ENCODE data around the gene MED13L. TPM values are rescaled to one million over a fixed set of nuclear protein-coding genes. Genes with fewer than 3 reads are reported as not detected.

Gene MED13L
- total and polyA plus RNA-seq, 8 donors: 10.3 to 93.8 (median 53.0) TPM

DNA sequence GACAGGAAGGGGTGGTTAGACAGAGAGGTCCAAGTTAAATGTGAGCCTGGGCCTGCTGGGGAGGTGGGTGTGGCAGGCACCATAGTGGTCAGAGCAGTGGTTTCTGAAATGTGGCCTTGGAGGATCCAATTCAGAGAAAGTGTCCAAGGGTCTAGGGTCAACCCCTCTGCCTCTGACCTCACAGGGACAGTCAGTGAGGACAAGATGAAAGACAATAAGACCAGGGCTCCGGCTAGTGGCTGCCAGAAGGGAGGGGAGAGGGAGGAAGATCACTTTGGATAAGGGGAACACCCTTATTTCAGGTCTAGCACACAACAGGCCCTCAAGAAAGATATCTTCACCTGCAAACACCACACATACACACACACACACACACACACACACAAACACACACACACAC lies 335.1 kb downstream of the MED13L start:
- no peak for FAIRE-seq
- intact Hi-C loops (cut with DNase I): no loop called here

GRCh38 chr12:115941362-115941761 lies 336.1 kb downstream of the MED13L start:
- intact Hi-C loops (cut with DNase I): no loop called here
- Histone ChIP-seq H3K27ac (no peak overlapping the region), H3K4me3 (no peak overlapping the region), H3K36me3 (no peaks in the 10 kb centered on the region), H3K4me1 (no peaks in the 10 kb centered on the region), H3K27me3 (no peaks in the 10 kb centered on the region), H3K9me3 (no peaks in the 10 kb centered on the region)
- FAIRE-seq (no peak), DNase-seq (no peak), ATAC-seq (no peak)
- 83 to 86% methylated on average over 5 of the region's 5 CpGs for WGBS, 2 donors
- TF ChIP-seq CTCF (IDR thresholded peaks at IDR 0.05): no peak

More for the DNA sequence above, 335.1 kb downstream of the MED13L start:
- no peak for ATAC-seq
- no peak for DNase-seq
- Histone ChIP-seq H3K36me3 (no peaks in the 10 kb centered on the region), H3K27ac (no peak overlapping the region), H3K9me3 (no peaks in the 10 kb centered on the region), H3K4me1 (no peaks in the 10 kb centered on the region), H3K27me3 (no peaks in the 10 kb centered on the region), H3K4me3 (no peak overlapping the region)
- no peak for TF ChIP-seq CTCF (IDR thresholded peaks at IDR 0.05)
- 72 to 94% methylated on average over 1 of the region's 1 CpG for WGBS, 2 donors

GRCh38 chr12:115938794-115939377 lies 338.6 kb downstream of the MED13L start:
- Histone ChIP-seq H3K27me3 (no peaks in the 10 kb centered on the region), H3K36me3 (no peaks in the 10 kb centered on the region), H3K27ac (no peak overlapping the region), H3K4me1 (no peaks in the 10 kb centered on the region), H3K9me3 (no peaks in the 10 kb centered on the region), H3K4me3 (no peak overlapping the region)
- FAIRE-seq: no peak
- TF ChIP-seq CTCF (IDR thresholded peaks at IDR 0.05): no peak
- 71 to 75% methylated on average over 1 of the region's 1 CpG for WGBS, 2 donors
- ATAC-seq: no peak
- DNase-seq: no peak
- intact Hi-C loops (cut with DNase I): no loop called here

GRCh38 chr12:115936997-115937916 lies 340.2 kb downstream of the MED13L start:
- no peaks in the 10 kb centered on the region for H3K4me1 ChIP-seq
- intact Hi-C loops (cut with DNase I): no loop called here
- no peak overlapping the region for H3K4me3 ChIP-seq
- ATAC-seq (no peak), FAIRE-seq (no peak), DNase-seq (no peak)
- H3K9me3 ChIP-seq: no peaks in the 10 kb centered on the region
- no peaks in the 10 kb centered on the region for H3K27me3 ChIP-seq
- no peak for TF ChIP-seq CTCF (IDR thresholded peaks at IDR 0.05)
- no peak overlapping the region for H3K27ac ChIP-seq
- no peaks in the 10 kb centered on the region for H3K36me3 ChIP-seq
- 81 to 84% methylated on average over 8 of the region's 8 CpGs for WGBS, 2 donors

DNA sequence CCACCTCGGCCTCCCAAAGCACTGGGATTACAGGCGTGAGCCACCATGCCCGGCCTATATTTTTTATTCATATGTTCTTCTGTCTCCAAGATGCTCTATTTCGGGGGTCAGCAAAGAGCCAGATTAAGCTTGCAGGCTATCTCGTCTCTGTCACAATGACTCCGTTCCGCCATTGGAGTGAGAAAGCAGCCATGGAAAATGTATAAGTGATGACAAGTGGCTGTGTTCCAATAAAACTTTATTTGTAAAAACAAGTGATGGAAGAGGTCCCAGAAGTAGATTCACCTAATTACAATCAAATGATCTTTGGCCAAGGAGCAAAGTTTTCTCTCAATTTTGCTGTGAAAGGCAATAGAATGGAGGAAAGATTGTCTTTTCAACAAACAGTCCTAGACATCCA lies 342.6 kb downstream of the MED13L start:
- FAIRE-seq: no peak
- no peak for DNase-seq
- TF ChIP-seq CTCF (IDR thresholded peaks at IDR 0.05): no peak
- intact Hi-C loops (cut with DNase I): no loop called here
- Histone ChIP-seq H3K4me3 (no peak overlapping the region), H3K27ac (no peak overlapping the region), H3K36me3 (no peaks in the 10 kb centered on the region), H3K4me1 (no peaks in the 10 kb centered on the region), H3K27me3 (no peaks in the 10 kb centered on the region), H3K9me3 (no peaks in the 10 kb centered on the region)
- ATAC-seq: no peak
- WGBS, 2 donors: 93 to 94% methylated on average over 7 of the region's 7 CpGs

Data from pancreas (tissue), 10 donors.